ENCODE data around the gene PCDHGA3.
"Not testable (repeated sequence)": the region's sequence is repeated elsewhere in the genome, so short reads cannot be mapped to it uniquely, and the experiment has no call there.

Gene PCDHGA3

GRCh38 chr5:141383345-141383744 lies 39.7 kb downstream of the PCDHGA3 start:
- Histone ChIP-seq H3K4me3 (ENCODE audit: low read depth in 1 of 2, low read length in 1 of 2) (no peak overlapping the region), H3K4me1 (ENCODE audit: control insufficient read depth in 1 of 2, insufficient read depth in 1 of 2, low read depth in 1 of 2, low read length in 1 of 2) (no peaks in the 10 kb centered on the region), H3K9me3 (peaks cover 9% of the 10 kb centered on the region), H3K27ac (no peak overlapping the region), H3K36me3 (no peaks in the 10 kb centered on the region), H3K27me3 (peaks cover 96% of the 10 kb centered on the region)
- no peak for TF ChIP-seq CTCF (IDR thresholded peaks at IDR 0.05)

DNA sequence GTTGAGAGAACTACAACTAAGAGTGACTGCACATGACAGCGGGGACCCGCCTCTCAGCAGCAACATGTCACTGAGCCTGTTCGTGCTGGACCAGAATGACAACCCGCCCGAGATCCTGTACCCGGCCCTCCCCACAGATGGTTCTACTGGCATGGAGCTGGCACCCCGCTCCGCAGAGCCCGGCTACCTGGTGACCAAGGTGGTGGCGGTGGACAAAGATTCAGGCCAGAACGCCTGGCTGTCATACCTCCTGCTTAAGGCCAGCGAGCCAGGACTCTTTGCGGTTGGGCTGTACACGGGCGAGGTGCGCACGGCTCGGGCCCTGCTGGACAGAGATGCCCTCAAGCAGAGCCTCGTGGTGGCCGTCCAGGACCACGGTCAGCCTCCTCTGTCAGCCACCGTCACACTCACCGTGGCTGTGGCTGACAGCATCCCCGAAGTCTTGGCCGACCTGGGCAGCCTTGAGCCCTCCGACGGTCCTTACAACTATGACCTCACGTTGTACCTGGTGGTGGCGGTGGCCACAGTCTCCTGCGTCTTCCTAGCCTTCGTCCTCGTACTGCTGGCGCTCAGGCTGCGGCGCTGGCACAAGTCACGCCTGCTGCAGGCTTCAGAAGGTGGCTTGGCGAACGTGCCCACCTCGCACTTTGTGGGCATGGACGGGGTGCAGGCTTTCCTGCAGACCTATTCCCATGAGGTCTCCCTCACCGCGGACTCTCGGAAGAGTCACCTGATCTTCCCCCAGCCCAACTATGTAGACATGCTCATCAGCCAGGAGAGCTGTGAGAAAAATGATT lies 41.0 kb downstream of the PCDHGA3 start:
- no peak for TF ChIP-seq CTCF (IDR thresholded peaks at IDR 0.05)
- no peaks in the 10 kb centered on the region for H3K4me1 ChIP-seq (ENCODE audit: control insufficient read depth in 1 of 2, insufficient read depth in 1 of 2, low read depth in 1 of 2, low read length in 1 of 2)
- H3K9me3 ChIP-seq = peaks cover 18% of the 10 kb centered on the region
- H3K27me3 ChIP-seq = peaks cover 96% of the 10 kb centered on the region
- H3K4me3 ChIP-seq (ENCODE audit: low read depth in 1 of 2, low read length in 1 of 2) = no peak overlapping the region
- H3K36me3 ChIP-seq = no peaks in the 10 kb centered on the region
- H3K27ac ChIP-seq = no peak overlapping the region

- H3K9me3 ChIP-seq = peaks cover 20% of the 10 kb centered on the region
- not testable (repeated sequence) for H3K27ac ChIP-seq; H3K4me3 ChIP-seq (ENCODE audit: low read depth in 1 of 2, low read length in 1 of 2); H3K4me1 ChIP-seq (ENCODE audit: control insufficient read depth in 1 of 2, insufficient read depth in 1 of 2, low read depth in 1 of 2, low read length in 1 of 2); H3K36me3 ChIP-seq
- peaks cover 98% of the 10 kb centered on the region for H3K27me3 ChIP-seq
These were observed 44.1 kb downstream of the PCDHGA3 start, which contains the start of gene PCDHGB4 for GRCh38 chr5:141387557-141388311. PCDHGB4 (plus strand) TSS chr5:141387698; CDS start chr5:141387885, 187 bp downstream.

DNA sequence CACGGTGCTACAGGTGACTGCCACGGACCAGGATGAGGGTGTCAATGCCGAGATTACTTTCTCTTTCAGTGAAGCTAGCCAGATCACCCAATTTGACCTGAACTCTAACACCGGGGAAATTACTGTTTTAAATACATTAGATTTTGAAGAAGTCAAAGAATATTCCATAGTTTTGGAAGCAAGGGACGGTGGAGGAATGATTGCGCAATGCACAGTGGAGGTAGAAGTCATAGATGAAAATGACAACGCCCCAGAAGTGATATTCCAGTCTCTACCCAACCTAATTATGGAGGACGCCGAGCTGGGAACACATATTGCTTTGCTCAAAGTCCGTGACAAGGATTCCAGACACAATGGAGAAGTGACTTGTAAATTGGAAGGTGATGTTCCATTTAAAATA lies 45.0 kb downstream of the PCDHGA3 start:
- no peaks in the 10 kb centered on the region for H3K4me1 ChIP-seq (ENCODE audit: control insufficient read depth in 1 of 2, insufficient read depth in 1 of 2, low read depth in 1 of 2, low read length in 1 of 2)
- H3K27ac ChIP-seq = no peak overlapping the region
- H3K27me3 ChIP-seq = peaks cover 98% of the 10 kb centered on the region
- no peaks in the 10 kb centered on the region for H3K36me3 ChIP-seq
- H3K9me3 ChIP-seq = peaks cover 21% of the 10 kb centered on the region
- no peak for TF ChIP-seq CTCF (IDR thresholded peaks at IDR 0.05)
- no peak overlapping the region for H3K4me3 ChIP-seq (ENCODE audit: low read depth in 1 of 2, low read length in 1 of 2)

DNA sequence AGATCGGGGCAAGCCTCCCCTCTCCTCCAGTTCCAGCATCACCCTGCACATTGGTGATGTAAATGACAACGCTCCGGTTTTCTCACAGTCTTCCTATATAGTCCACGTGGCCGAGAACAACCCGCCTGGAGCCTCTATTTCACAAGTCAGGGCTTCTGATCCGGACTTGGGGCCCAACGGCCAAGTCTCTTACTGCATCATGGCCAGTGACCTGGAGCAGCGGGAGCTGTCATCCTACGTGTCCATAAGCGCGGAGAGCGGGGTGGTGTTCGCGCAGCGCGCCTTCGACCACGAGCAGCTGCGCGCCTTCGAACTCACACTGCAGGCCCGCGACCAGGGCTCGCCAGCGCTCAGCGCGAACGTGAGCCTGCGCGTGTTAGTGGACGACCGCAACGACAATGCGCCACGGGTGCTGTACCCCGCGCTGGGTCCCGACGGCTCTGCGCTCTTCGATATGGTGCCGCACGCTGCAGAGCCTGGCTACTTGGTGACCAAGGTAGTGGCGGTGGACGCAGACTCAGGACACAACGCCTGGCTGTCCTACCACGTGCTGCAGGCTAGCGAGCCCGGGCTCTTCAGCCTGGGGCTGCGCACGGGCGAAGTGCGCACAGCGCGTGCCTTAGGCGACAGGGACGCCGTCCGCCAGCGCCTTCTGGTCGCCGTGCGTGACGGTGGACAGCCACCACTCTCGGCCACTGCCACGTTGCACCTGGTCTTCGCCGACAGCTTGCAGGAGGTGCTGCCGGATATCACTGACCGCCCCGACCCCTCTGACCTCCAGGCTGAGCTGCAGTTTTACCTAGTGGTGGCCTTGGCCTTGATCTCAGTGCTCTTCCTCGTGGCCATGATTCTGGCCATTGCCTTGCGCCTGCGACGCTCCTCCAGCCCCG lies 45.8 kb downstream of the PCDHGA3 start:
- Histone ChIP-seq H3K27ac (no peak overlapping the region), H3K4me3 (ENCODE audit: low read depth in 1 of 2, low read length in 1 of 2) (no peak overlapping the region)
- TF ChIP-seq CTCF (IDR thresholded peaks at IDR 0.05) = no peak

More for the DNA sequence above, 45.8 kb downstream of the PCDHGA3 start:
- no peaks in the 10 kb centered on the region for H3K4me1 ChIP-seq (ENCODE audit: control insufficient read depth in 1 of 2, insufficient read depth in 1 of 2, low read depth in 1 of 2, low read length in 1 of 2)
- peaks cover 26% of the 10 kb centered on the region for H3K9me3 ChIP-seq
- no peaks in the 10 kb centered on the region for H3K36me3 ChIP-seq
- H3K27me3 ChIP-seq = peaks cover 98% of the 10 kb centered on the region

Data from neutrophil (primary cell).